NOMO-1 (cell line): ENCODE results near the gene BACE1-AS.
A peak's percentile ranks its signal among the peaks of the same experiment; 100 is the strongest.
"Not testable (repeated sequence)": the region's sequence is repeated elsewhere in the genome, so short reads cannot be mapped to it uniquely, and the experiment has no call there.

ENCODE experiments used
- DNase-seq, 2 experiments: peaks; one replicate each; lab custom pipeline; 2025; ENCODE audit not compliant: unreplicated experiment in 2 of 2; lab: John Stamatoyannopoulos, UW

BACE1-AS gene

DNA sequence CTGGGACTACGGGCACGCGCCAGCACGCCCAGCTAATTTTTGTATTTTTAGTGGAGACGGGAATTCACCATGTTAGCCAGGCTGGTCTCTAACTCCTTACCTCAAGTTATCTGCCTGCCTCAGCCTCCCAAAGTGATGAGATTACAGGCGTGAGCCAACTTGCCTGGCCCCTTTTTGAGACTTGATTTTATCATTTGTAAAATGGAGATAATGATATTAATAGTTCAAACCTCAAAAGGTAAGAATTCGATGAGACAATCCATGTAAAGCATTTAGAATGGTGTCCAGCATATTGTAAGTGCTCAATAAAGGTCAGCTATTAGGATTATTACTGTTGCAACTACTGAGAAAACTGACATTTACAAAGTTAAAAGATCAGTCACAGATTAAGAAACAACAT, 27.6 kb downstream of the BACE1-AS start:
- no peak for DNase-seq

DNA sequence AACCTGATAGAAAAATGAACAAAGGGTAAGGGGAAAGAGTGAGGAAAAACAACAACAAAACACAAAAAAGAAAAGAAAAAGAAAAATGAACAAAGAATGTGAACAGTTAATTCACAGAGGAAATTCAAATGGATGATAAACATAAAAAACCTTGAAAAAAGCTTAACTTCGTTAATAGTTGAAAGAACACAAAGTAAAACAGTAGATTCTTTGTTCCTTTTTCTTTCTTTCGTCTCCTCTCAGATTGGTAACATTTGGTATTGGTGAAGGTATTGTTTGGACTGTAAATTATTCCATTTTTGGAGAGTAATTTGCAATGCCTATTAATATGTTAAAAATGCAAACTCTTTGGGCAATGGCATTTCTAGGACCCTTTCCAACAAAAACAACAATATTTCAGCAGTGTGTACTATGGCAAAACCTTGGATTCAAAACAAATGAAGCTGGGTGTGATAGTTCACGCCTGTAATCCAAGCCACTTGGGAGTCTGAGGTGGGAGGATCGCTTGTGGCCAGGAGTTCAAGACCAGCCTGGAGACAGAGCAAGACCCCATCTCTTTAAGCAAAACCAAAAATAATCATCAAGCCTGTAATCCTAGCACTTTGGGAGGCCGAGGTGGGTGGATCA, 28.2 kb downstream of the BACE1-AS start:
- no peak for DNase-seq

DNA sequence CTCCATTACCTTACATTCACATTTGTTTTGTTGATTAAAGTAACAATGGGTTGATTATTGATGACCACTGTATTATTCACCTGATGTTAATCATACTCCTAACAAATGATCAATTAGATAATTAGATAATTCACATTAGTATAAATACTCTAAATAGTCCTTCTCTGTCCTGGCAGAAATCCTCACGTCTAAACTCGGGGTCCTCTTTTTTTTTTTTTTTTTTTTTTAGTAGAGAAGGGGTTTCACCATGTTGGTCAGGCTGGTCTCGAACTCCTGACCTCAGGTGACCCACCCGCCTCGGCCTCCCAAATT, 36.1 kb downstream of the BACE1-AS start:
- DNase-seq = not testable (repeated sequence)

DNA sequence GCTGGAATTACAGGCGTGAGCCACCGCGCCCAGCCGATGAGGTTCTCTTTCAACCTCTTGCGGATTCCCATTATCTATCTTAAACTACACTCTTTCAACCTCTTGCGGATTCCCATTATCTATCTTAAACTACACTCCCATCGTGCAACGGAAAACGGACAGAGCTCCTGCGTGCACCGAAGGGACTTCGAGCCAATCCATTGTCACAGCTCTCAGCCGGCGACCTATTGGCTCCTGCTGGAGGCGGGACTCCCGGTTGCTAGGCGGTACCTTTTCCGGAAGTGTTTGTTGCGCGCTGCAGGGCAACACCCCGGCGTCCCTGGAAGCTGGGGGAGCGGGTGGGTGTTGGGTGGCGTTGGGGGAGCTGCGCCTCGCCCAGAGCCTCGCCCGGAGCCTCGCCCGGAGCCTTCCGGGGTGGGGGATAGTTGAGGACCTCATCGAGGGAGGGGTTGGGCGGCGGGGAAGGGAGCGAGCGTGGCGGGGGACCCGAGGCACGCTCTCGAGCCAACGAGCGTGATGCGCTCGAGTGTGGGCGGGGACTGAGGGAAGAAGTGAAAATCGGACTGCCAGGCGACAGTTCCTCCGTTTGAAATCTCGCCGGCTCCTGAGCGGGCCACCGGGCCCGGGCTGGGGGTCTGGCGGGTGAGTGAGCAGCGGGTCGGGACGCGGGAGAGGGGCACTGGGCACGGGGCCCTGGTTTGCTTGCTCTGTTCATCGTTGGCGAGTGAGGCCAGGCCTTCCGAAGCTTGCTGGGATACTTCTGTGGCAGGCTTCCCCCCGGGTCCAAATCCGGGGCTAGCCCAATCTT, 36.6 kb downstream of the BACE1-AS start, which contains the start of gene CEP164:
Gene CEP164, plus strand, starts transcription at position 288 of the 808 bp plus-strand sequence. CDS start 10,733 bp downstream, outside the sequence.
- peak; percentile 90 to 98 for DNase-seq

DNA sequence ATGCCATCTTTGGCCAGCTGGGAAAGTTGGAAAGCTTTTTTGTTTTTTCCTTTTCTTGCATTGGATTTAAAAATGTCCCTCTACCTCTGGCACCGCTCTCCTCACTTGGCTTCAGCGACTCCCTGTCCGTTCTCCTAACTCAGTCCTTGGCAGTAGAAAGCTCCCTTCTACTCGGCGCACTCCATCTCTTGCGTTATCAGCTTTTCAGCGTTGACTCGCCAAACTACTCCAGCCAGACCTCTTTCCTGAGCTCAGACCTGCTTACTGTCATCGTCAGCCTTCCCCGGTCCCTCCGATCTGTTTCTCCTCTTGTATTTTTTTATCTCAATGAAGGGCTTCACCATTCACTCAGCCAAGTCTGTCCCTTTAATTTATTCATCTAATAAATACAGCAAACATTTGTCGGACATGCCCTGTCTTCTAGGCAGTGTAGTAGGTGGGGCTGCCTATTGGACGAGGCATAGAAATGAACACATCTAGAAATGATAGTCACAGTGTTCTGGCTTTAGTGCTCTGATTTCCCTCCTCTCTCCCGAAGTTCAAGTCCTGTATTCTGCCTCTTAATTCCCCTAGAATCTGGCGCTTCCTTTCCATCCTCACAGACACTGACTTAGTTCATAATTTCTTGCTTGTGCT, 37.3 kb downstream of the BACE1-AS start:
- DNase-seq = peak; percentile 1 to 45

DNA sequence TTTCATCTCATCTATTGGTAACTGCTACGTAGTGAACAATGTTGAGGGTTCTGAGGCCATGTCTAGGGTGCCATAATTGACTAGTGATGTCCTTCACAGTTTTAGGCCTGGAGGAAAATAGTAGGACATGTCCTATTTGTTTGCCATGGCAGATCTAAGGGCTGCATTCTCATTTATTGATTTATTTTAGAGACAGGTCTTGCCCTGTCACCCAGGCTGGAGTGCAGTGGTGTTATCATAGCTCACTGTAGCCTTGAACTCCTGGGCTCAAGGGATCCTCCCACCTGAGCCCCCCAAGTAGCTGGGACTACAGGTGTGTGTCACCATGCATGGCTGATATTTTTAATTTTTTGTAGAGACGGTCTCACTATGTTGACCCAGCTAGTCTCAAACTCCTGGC, 41.7 kb downstream of the BACE1-AS start:
- no peak for DNase-seq

DNA sequence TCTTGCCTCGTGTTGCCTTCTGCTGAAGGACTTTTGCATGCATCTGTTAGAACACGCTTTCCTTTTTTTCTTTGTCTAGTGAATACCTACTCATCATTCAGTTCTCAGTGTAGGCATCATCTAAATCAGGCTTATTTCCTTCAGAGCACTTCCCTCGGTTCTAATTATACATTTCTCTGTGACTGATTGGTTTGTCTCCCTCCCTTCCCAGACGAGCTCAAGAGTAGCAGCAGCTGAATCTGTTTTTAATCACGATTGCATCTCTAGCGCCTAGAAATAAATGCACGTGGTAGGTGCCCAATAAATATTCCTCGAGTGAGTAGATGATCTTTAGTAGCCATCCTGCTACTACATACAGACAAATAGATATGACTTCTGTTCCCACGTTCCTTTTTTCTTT, 42.8 kb downstream of the BACE1-AS start:
- no peak for DNase-seq

DNA sequence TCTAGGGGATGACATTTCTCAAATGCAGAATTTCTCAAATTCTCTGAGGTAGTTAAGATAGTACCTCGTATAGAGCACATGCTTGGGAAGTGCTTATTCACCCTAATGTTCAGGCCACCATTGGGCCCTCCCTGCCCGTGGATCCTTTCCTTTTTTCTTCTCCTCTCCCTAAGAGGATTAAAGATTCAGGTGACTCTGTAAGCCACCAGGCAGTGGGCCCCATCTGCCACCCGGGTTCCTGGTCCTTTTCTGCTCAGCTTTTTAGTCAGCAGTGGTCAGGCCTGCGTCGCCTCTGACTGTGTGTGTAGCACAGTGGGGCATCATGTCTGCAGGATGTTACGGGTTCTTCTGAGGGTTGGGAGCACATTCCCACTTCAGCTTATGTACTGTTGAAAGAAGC, 43.8 kb downstream of the BACE1-AS start:
- DNase-seq = no peak

DNA sequence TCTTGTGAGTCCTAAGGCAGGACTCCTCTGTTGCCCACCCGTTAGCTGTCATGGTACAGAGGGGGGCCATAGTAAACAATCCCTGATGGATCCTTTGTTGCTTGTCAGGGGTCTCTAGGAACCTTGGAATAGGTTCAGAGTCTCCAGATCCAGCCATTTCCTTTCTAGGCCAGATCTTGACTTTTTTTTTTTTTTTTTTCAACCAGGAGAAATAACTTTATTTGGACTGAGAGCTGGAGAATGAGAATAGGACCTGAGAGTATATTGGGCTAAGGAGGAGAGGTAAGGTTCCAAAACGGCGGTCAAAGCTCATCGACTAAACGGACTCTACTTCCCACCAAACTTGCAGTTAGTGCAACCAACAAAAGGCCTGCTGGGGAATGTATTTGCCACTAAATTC, 44.3 kb downstream of the BACE1-AS start:
- DNase-seq = no peak

DNA sequence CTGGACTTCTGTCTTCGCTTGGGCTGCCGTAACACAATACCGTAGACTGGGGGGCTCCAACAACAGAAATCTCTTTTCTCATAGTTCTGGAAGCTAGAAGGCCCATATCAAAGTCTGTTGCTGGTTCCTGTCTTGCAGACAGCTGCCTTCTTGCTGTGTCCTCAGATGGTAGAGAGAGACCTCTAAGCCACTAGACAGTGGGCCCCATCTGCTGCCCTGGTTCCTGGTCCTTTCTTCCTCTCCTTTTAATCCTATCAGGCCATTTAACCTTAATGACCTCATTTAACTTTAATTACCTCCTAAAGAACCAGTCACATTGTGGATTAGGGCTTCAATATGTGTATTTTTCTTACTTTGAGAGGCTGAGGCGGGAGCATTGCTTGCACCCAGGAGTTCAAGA, 45.9 kb downstream of the BACE1-AS start:
- DNase-seq = no peak
